GM19372 (cell line): ENCODE results near the gene LDLRAD4.
A peak's percentile ranks its signal among the peaks of the same experiment; 100 is the strongest.

ENCODE experiments used
- ATAC-seq: cut with Tn5 transposase; IDR thresholded peaks from one replicate; pipeline ENCODE4 v1.9.1; 2021; ENCODE audit warnings: mild to moderate bottlenecking, low read depth, moderate library complexity; ENCODE audit not compliant: unreplicated experiment

Gene LDLRAD4

GRCh38 chr18:13493725-13494124, 275.2 kb downstream of the LDLRAD4 start:
- ATAC-seq: no peak

- ATAC-seq: no peak
These were observed 276.4 kb downstream of the LDLRAD4 start for GRCh38 chr18:13494871-13495445.

GRCh38 chr18:13495961-13496360, 277.4 kb downstream of the LDLRAD4 start:
- ATAC-seq: no peak

GRCh38 chr18:13496691-13497281, 278.2 kb downstream of the LDLRAD4 start:
- no peak for ATAC-seq

- ATAC-seq: no peak
These were observed 281.2 kb downstream of the LDLRAD4 start for GRCh38 chr18:13499803-13500202.

GRCh38 chr18:13500227-13500865, 281.8 kb downstream of the LDLRAD4 start:
- no peak for ATAC-seq

GRCh38 chr18:13500869-13501542, 282.4 kb downstream of the LDLRAD4 start:
- ATAC-seq: no peak

GRCh38 chr18:13501543-13501887, 283.0 kb downstream of the LDLRAD4 start:
- no peak for ATAC-seq

GRCh38 chr18:13501891-13502290, 283.3 kb downstream of the LDLRAD4 start:
- ATAC-seq: peak; percentile 95

GRCh38 chr18:13502585-13502984, 284.0 kb downstream of the LDLRAD4 start:
- no peak for ATAC-seq

- ATAC-seq: no peak
These were observed 285.3 kb downstream of the LDLRAD4 start for GRCh38 chr18:13503836-13504235.

- ATAC-seq: no peak
These were observed 287.3 kb downstream of the LDLRAD4 start for GRCh38 chr18:13505780-13506345.

GRCh38 chr18:13510594-13510993, 292.0 kb downstream of the LDLRAD4 start:
- no peak for ATAC-seq

GRCh38 chr18:13511961-13512577, 293.5 kb downstream of the LDLRAD4 start:
- ATAC-seq: no peak

- no peak for ATAC-seq
These were observed 294.5 kb downstream of the LDLRAD4 start for GRCh38 chr18:13513021-13513420.

GRCh38 chr18:13513481-13513880, 294.9 kb downstream of the LDLRAD4 start:
- no peak for ATAC-seq

GRCh38 chr18:13514558-13514957, 296.0 kb downstream of the LDLRAD4 start:
- no peak for ATAC-seq

GRCh38 chr18:13516855-13517254, 298.3 kb downstream of the LDLRAD4 start:
- no peak for ATAC-seq

GRCh38 chr18:13517369-13517768, 298.8 kb downstream of the LDLRAD4 start:
- no peak for ATAC-seq

- no peak for ATAC-seq
These were observed 299.8 kb downstream of the LDLRAD4 start for GRCh38 chr18:13518382-13518781.

- no peak for ATAC-seq
These were observed 301.7 kb downstream of the LDLRAD4 start for GRCh38 chr18:13520306-13520705.
